Measurements from ENCODE around the gene NKAIN4.

DNA sequence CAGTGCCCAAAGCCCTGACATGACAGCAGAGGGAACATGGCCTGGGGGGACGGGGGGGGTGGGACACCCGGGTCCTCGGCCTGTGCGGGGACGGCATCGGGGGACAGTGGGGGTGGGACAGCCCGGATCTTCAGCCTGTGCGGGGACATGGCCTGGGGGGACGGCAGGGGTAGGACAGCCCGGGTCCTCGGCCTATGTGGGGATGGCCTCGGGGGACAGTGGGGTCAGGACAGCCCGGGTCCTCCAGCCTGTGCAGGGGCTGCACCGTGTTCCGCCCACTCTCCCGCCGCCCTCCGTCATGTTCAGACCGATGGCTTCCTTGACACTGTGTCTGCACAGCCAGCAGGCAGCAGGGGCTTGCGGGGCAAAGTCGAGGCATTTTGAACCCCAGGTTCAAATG, 11.5 kb downstream of the NKAIN4 start:
- TF ChIP-seq, protein P1, sequence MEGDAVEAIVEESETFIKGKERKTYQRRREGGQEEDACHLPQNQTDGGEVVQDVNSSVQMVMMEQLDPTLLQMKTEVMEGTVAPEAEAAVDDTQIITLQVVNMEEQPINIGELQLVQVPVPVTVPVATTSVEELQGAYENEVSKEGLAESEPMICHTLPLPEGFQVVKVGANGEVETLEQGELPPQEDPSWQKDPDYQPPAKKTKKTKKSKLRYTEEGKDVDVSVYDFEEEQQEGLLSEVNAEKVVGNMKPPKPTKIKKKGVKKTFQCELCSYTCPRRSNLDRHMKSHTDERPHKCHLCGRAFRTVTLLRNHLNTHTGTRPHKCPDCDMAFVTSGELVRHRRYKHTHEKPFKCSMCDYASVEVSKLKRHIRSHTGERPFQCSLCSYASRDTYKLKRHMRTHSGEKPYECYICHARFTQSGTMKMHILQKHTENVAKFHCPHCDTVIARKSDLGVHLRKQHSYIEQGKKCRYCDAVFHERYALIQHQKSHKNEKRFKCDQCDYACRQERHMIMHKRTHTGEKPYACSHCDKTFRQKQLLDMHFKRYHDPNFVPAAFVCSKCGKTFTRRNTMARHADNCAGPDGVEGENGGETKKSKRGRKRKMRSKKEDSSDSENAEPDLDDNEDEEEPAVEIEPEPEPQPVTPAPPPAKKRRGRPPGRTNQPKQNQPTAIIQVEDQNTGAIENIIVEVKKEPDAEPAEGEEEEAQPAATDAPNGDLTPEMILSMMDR (conservative IDR thresholded peaks at IDR 0.05; ENCODE audit: low read length), result no peak
- no peak for TF ChIP-seq EZH2phosphoT487 (IDR thresholded peaks at IDR 0.05; ENCODE audit: borderline replicate concordance, low read depth, low read length)

Measured in OCI-LY7 (cell line).